ENCODE results near the gene OSBPL2. TPM values are rescaled to one million over a fixed set of nuclear protein-coding genes. Genes with fewer than 3 reads are reported as not detected.

Gene OSBPL2
- total RNA-seq, 1 donor from 2014 or later = 25.8 TPM

DNA sequence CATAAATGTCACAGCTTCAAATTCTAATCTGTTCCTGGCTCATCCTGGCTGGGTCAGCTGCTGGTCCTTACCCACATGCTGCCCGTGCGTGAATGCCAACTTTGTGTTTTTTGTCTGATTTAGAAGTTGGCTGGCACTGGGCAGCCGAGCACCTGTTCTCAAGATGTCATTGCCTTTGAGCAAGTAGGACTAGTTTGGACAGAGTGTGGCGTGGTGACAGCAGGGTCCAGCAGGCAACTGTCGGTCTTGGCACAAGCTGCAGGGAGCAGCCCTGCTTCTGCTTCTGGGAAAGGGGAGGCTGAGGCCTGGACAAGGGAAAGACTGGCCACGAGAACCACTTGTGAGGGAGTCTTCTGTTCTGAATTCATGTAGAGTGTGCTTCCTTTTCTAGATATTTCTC lies 38.1 kb downstream of the OSBPL2 start:
- DNase-seq (ENCODE audit: extremely low read depth, low read depth, low spot score) = no peak

DNA sequence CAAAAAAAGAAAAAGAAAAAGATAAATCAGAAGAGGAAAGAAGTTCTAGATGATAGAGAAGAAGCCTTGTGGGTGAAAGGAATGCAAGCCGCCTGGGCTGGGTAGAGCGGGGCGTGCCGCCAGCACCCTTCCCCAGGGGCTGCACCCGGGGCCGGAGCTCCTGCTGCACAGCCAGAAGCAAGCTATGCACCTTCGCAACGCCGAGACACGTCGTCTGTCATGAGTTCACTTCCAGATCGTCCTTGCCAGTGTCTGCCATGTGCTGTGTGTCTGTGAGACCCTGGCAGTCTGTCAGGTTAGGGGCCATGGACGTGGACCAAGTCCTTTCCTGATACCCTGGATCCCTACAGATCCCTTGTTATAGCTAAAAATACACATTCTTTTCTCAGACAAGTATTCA lies 38.9 kb downstream of the OSBPL2 start:
- DNase-seq (ENCODE audit: extremely low read depth, low read depth, low spot score) = no peak

DNA sequence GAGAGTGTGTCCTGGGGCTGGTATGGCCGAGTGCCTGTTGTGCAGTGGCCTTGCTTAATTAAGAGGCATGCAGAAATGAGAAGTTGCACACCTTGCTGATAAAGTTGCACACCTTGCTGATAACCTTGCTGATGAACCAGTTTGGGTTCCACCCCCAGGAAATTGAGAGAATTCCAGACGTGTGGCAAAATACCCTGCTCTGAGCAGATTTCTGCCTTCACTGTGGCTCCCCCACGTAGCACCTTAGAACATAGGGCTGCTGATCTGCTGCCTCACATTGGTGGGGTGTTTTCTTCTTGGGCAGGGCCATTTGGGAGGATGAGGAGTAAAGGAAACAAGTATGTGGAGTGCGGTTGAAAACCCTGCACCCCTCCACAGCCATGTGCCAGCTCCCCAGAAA lies 42.0 kb downstream of the OSBPL2 start:
- DNase-seq (ENCODE audit: extremely low read depth, low read depth, low spot score) = no peak

GRCh38 chr20:62281161-62281933 lies 43.0 kb downstream of the OSBPL2 start:
- no peak for DNase-seq (ENCODE audit: extremely low read depth, low read depth, low spot score)

GRCh38 chr20:62282103-62282502 lies 43.8 kb downstream of the OSBPL2 start:
- no peak for DNase-seq (ENCODE audit: extremely low read depth, low read depth, low spot score)

DNA sequence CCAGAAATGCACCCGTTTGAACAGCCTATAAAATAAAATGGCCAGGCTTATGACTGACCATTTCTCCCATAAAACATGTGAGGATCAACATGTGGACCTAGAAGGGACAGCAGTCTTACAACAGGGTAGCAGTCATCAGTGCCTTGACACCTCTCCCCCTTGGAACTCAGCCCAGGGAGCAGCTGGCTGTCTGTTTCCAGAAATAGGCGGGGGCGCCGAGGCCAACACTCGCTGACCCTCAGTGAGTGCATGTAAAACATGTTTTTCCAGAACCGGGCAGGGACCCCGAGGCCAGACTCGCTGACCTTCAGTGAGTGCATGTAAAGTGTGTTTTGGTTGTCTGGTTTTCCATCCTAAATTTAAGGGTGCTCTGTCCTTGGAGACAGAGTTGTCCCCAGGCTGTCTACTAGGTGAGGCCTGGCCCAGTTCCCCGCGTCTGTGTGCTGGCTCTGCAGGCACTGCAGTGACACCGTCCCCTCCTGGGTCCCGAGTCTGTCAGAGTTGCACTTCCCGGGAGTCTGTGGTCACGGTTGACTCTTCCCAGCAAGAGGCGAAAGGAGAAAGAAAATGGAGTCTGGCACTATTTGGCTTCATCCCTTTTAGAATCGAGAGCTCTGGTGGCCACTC lies 44.7 kb downstream of the OSBPL2 start:
- no peak for DNase-seq (ENCODE audit: extremely low read depth, low read depth, low spot score)

GRCh38 chr20:62284448-62284847 lies 46.1 kb downstream of the OSBPL2 start:
- DNase-seq (ENCODE audit: extremely low read depth, low read depth, low spot score) = no peak

DNA sequence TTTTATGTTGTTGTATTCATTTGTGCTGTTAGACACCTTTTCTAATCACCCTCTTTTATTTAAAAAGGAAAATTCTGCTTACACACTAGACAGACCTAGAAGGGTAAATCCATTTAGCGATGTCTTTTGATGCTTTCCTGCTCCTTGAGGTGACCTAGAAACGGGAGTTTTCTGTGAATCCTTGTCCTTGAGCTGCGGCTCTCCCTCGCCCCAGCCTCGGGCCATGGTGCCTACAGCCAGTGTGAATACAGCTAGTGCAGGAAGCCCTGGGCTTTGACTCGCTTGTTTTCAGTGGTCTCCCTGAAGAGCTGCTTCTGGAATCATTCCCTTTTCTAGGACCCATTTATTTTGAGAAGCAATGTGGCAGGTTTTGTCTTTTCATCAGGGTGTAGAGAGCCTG lies 46.8 kb downstream of the OSBPL2 start:
- DNase-seq (ENCODE audit: extremely low read depth, low read depth, low spot score) = no peak

DNA sequence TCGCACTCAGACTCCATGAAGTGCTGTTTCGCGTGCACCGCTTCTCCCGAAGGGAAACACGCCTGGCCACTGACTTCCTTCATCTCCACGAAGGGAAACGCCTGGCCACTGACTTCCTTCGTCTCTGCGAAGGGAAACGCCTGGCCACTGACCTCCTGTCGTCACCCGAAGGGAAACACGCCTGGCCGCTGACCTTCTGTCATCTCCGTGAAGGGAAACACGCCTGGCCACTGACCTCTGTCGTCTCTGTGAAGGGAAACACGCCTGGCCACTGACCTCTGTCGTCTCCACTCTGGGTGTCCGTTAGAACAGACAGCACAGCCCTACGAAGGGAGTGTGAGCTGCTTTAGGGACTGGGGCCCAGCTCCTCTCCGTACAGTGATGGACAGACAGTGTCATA lies 47.4 kb downstream of the OSBPL2 start:
- peak; percentile 78 for DNase-seq (ENCODE audit: extremely low read depth, low read depth, low spot score)

DNA sequence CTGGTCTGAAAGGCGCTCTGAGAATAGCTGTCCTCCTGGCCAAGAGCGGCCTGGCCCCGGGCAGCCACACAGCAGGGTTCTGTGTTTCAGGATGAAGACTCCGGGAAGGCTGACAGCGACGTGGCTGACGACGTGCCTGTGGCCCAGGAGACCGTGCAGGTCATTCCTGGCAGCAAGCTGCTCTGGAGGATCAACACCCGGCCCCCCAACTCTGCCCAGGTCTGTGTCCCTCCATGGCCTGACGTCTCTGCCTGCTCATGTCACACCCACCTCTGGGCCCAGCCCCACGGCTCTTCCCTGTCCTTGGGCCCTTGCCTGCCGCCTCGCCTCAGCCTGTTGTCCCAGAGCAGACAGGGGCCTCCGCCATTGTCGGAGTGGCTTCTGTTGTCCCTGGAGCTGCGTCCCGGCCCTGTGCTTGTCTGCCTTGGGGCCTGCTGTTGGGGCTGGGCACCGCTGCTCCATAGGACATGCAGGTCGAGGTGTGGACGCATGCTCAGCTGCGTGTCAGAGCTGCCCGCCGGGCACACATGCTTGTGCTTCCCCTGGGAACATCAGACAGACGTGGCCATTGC lies 48.3 kb downstream of the OSBPL2 start:
- no peak for DNase-seq (ENCODE audit: extremely low read depth, low read depth, low spot score)

- DNase-seq (ENCODE audit: extremely low read depth, low read depth, low spot score) = no peak
These were observed 48.8 kb downstream of the OSBPL2 start for GRCh38 chr20:62287129-62287528.

- DNase-seq (ENCODE audit: extremely low read depth, low read depth, low spot score) = no peak
These were observed 49.6 kb downstream of the OSBPL2 start for GRCh38 chr20:62287759-62288534.

DNA sequence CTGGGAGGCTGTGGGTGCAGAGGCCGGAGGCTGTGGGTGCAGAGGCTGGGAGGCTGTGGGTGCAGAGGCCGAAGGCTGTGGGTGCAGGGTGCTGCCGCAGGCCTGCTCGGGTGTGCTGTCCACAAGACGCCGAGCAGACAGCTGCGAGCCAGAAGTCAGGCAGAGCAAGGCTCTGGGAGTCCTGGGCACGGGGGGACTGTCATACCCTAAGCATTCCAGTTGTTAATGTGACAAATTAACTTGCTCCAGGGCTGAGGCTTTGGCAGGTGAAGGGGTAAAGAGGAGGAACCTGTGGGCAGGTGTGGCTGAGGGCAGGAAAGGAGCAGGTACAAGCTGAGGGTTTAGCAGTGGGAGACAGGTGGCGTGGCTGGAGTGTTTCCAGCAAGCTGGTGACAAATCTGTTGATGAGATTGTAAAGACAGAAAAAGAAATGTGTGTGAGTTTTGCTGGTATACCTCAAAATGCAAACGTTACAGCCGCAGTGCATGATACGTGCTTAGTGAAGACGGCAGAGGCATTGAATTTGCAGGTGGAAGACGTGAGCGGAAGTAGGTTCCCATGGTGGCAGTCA lies 50.3 kb downstream of the OSBPL2 start:
- DNase-seq (ENCODE audit: extremely low read depth, low read depth, low spot score) = no peak

DNA sequence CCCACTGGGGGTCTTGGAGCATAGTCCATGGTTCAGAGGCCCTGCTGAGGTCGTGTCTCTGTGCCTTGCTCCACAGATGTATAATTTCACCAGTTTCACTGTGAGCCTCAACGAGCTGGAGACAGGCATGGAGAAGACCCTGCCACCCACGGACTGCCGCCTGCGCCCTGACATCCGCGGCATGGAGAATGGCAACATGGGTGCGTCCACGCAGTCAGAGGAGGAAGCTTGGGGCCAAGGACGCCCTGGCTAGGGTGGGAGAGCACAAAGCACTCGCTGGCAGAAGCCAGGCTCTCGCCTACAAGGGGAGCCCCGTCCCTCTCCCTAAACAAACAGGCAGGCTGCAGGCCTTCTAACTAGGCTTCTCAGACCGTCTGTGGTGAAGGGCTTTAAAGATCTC lies 50.8 kb downstream of the OSBPL2 start:
- no peak for DNase-seq (ENCODE audit: extremely low read depth, low read depth, low spot score)

DNA sequence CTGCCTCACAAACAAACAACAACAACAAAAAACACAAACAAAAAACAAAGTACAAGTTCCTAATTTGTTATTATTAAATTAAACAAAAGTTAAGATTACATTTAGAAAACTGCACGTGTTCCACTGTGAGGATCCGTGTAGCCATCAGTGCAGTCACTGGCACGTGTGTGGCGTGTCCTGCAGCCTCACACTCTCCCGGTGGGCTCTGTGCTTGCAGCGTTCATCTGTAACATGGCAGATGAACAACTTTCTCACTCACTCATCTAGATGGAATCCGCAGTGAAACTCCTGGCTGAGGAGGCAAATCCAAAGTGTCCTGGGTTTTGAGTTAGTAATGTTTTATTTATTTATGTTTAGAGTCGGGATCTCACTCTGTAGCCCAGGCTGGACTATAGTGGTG lies 51.6 kb downstream of the OSBPL2 start:
- DNase-seq (ENCODE audit: extremely low read depth, low read depth, low spot score) = no peak

DNA sequence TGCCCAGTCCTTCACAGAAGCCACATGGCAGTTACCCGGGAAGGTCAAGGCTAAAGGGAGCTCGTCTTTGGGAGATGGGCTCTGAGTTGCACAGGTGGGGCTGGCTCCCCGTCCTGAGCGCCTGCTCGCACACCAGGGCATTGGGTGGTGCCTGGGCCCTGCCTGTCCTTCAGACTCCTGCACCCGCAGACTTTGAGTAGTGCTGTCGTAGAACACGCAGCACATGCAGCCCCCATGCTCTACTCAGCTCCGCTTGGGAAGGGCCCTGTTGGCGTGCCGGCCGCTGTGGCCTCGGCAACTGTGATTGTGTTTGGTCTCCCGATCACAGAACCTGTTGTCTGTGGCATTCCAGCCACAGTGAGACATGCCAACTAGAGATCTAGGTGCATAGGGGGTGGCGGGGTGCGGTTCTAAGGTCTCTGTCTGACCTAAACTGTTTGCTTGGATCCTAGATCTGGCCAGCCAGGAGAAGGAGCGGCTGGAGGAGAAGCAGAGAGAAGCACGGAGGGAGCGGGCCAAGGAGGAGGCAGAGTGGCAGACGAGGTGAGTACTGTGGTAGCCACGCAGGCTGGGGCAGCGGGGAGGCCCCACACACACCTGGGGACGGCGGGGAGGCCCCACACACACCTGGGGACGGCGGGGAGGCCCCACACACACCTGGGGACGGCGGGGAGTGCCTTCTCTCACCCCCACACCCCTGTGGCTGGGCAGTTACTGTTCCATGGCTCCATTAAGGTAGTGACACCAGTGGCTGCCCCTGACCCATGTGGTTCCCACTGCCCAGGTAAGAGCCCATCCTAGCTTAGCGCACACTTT lies 53.1 kb downstream of the OSBPL2 start:
- no peak for DNase-seq (ENCODE audit: extremely low read depth, low read depth, low spot score)

DNA sequence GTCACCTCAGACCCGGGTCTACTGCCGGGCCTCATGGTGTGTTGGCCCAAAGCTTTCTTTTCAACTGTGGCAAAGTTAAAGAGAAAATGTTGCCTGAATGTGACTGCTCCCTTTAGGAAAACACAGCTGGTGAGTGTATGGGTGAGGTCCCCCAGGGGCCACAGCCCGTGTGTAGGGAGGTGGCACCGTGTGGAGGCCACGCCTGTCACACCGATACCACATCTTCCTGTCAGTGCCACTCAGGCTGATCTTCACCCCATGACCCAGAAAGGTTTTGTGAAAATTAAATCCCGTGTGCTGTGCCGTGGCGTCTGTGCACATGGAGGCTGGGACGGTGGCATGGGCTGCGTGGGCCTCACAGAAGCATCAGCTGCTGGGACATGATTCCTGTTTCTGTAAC lies 53.8 kb downstream of the OSBPL2 start:
- no peak for DNase-seq (ENCODE audit: extremely low read depth, low read depth, low spot score)

DNA sequence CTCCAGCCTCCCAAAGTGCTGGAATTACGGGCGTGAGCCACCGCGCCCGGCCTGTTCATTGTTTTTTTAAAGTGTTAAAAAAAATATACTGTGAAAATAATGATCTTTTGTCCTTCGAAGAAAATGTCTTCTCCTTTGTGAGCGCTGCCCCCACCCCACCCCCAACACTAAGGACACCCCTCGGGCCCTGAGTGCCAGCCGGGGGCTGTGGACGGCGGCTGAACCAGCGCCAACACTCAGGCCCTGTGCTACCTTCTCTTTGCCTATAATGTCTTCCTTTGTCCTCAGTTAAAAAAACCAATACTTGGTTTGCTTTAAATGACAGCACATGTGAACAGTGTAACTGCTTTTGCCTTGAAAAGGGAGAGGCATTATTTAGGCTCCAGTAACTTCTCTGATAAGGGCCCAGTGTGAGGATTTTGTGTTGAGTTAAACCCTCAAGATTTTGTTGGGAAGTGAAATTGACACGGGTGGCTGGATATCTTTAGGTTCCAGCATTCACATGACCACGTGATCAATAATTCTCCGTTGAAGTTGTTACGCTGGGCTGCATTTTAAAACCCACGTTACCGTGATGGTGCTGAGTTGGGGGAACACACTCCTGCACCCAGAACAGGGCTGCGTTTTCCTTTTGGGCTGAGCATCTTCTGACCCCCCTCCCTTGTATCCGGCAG lies 54.9 kb downstream of the OSBPL2 start:
- DNase-seq (ENCODE audit: extremely low read depth, low read depth, low spot score) = no peak

DNA sequence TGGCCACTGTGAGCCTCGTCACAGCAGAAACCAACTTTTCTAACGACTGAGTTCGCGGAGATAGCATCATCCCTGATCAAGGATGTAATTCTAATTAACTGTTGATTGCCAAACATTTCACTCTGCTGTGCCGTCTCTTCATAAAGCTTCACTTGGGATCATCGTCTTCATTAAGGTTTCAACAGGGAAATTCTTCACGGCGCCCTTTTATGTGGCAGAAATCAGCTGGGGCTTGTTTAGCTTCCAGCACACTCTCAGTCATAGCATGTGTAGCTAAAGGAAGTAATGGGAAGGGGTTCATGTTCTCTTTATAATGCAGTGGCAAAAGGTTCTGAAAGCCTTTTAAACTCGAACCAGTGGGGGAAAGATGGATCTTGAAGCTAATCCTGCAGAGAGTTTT lies 55.6 kb downstream of the OSBPL2 start:
- DNase-seq (ENCODE audit: extremely low read depth, low read depth, low spot score) = no peak

DNA sequence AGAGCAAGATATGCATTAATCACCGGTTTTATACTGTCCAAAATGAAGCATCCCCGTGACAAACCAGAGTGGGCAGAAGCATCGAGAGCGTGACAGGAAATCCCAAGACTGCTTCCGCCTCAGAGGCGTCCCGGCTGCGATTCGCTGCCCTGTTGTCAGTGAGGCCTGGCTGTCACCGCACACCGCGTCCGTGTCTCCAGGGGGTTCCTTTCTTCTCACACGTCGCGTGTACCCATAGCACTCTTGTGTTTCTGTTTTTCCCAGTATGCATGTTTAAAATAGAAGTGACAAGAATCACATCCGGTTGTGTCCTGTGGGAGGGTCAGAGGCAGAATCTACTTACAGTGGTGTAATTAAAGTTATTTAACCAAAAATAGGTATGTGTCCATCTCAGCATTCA lies 56.2 kb downstream of the OSBPL2 start:
- DNase-seq (ENCODE audit: extremely low read depth, low read depth, low spot score) = no peak

Data from glomerular endothelial cell (primary cell).